HepG2 (cell line): ENCODE results near the gene TNFRSF25. TPM values are rescaled to one million over a fixed set of nuclear protein-coding genes. Genes with fewer than 3 reads are reported as not detected.
A peak's percentile ranks its signal among the peaks of the same experiment; 100 is the strongest.

Source experiments
- ATF7-NPFF ChIP-seq: sonication (generic); formaldehyde crosslinking; IDR thresholded peaks from 2 replicates; pipeline ENCODE4 v1.8.1; 2023; ENCODE audit warnings: mild to moderate bottlenecking, low read depth, missing genetic modification reagents, moderate library complexity
- GZF1 ChIP-seq: sonication (generic); formaldehyde crosslinking; IDR thresholded peaks from 2 replicates; pipeline ENCODE4 v1.5.1; 2020; ENCODE audit warnings: mild to moderate bottlenecking, missing genetic modification reagents
- PHF20 ChIP-seq: sonication (generic); formaldehyde crosslinking; IDR thresholded peaks from 2 replicates; pipeline ENCODE4 v1.5.0; 2020; ENCODE audit warnings: mild to moderate bottlenecking, missing genetic modification reagents
- POLR2G ChIP-seq: fragments of 200-400 bp; formaldehyde crosslinking; IDR thresholded peaks from 2 replicates; pipeline ENCODE4 v1.6.1; 2018; ENCODE audit warnings: mild to moderate bottlenecking, low read depth, low read length, moderate library complexity
- RBM39 ChIP-seq: fragments of 200-400 bp; formaldehyde crosslinking; IDR thresholded peaks from one replicate; pipeline ENCODE4 v1.6.1; 2018; ENCODE audit warnings: antibody characterized with exemption, mild to moderate bottlenecking, low read depth, low read length; ENCODE audit not compliant: poor library complexity, severe bottlenecking
- SKI ChIP-seq: fragments of 450-650 bp; IDR thresholded peaks from one replicate; pipeline ENCODE4 v1.6.1; 2018; ENCODE audit warnings: mild to moderate bottlenecking; ENCODE audit not compliant: partially characterized antibody
- TOPORS ChIP-seq: sonication (generic); formaldehyde crosslinking; IDR thresholded peaks from 2 replicates; pipeline ENCODE4 v1.8.0; 2023; ENCODE audit warnings: mild to moderate bottlenecking, missing genetic modification reagents
- ZFP82 ChIP-seq: sonication (generic); formaldehyde crosslinking; IDR thresholded peaks from 2 replicates; pipeline ENCODE4 v1.5.1; 2020; ENCODE audit warnings: mild to moderate bottlenecking, missing genetic modification reagents, borderline replicate concordance
- ZNF292 ChIP-seq: sonication (generic); formaldehyde crosslinking; IDR thresholded peaks from 2 replicates; pipeline ENCODE4 v1.8.1; 2022; ENCODE audit warnings: mild to moderate bottlenecking, low read depth, missing genetic modification reagents, borderline replicate concordance
- ZNF788 ChIP-seq: sonication (generic); formaldehyde crosslinking; IDR thresholded peaks from 2 replicates; pipeline ENCODE4 v1.5.0; 2020; ENCODE audit warnings: mild to moderate bottlenecking, missing genetic modification reagents, borderline replicate concordance
- ZSCAN25 ChIP-seq: sonication (generic); formaldehyde crosslinking; IDR thresholded peaks from 2 replicates; pipeline ENCODE4 v1.8.0; 2022; ENCODE audit warnings: mild to moderate bottlenecking, missing genetic modification reagents
- polyA plus RNA-seq, 8 experiments: library from polyadenylated mRNA; depleted of rRNA in 3 of 8; stranded (reverse) in 7 of 8; unstranded in 1 of 8; fragments of >200 nt; fragmentation: Illumina TruSeq in 4 of 8; extraction: Trizol in 4 of 8; gene quantifications; 2 replicates each; pipeline versions ENCODE4 v1.2.1 to v1.2.3, GENCODE V29; 2011 to 2016; ENCODE audit warnings: low read depth in 4 of 8, missing spikeins in 1 of 8, mixed read lengths in 1 of 8; ENCODE audit not compliant: insufficient read depth in 1 of 8
- total RNA-seq, 5 experiments: library from RNA; depleted of rRNA; stranded (reverse); fragments of >200 nt; fragmentation: Illumina TruSeq; extraction: Trizol; gene quantifications; 2 replicates each; pipeline ENCODE4 v1.2.3, GENCODE V29; 2016; ENCODE audit warnings: low read depth in 1 of 5
- TF ChIP-seq, protein P1 (sequence below): sonication (generic); formaldehyde crosslinking; IDR thresholded peaks from 2 replicates; pipeline ENCODE4 v1.5.1; 2020; ENCODE audit warnings: mild to moderate bottlenecking, missing genetic modification reagents, moderate library complexity
- TF ChIP-seq, protein P2 (sequence below): sonication (generic); formaldehyde crosslinking; IDR thresholded peaks from 2 replicates; pipeline ENCODE4 v1.4.0; 2020; ENCODE audit warnings: mild to moderate bottlenecking, missing genetic modification reagents
- TF ChIP-seq, protein P3 (sequence below): sonication (generic); formaldehyde crosslinking; IDR thresholded peaks from 2 replicates; pipeline ENCODE4 v1.4.0; 2020; ENCODE audit warnings: missing genetic modification reagents, borderline replicate concordance
- TF ChIP-seq, protein P4 (sequence below): sonication (generic); formaldehyde crosslinking; IDR thresholded peaks from 2 replicates; pipeline ENCODE4 v1.5.1; 2020; ENCODE audit warnings: missing genetic modification reagents, mild to moderate bottlenecking, borderline replicate concordance

TNFRSF25 gene
- total and polyA plus RNA-seq, 2 of the 13 experiments (the other 11 are each of a cell fraction or from before 2014, with no cell fraction given): 1.4 to 1.5 TPM

DNA sequence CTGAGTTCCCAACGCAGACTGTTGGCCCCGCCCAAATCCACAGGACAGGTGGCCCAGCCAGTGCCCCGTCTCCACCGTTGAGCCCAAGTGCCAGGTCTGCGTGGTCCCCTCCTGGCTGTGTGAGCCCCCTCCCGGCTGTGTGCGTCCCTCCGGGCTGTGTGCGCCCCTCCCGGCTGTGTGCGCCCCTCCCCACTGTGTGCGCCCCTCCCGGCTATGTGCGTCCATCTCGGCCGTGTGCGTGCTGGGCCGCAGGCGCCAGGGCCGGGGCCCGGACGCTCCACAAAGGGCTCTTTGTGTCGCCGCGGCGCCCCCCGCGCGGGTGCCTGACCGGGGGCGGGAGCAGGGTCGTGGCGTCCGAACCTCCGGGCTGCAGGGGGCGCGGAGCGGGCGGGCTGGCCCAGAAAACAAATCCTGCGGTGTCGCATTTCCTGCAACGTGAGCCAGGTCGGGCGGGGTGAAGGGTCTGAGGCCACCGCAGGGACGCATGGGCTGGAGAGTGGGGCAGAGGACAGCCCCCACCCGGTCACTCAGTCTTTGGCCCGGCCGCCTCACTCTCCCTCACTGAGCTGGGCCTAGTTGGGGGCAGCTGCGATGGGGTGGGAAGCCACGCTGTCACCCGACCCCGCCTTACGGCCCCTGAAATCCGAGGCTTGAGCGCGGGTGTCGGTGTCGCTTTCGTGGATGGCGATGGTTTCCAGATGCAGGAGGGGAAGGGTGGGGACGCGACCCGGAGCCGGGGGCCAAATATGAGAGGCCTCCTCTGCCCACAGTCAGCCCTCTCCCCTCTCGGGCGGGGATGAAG, 18.8 kb downstream of the TNFRSF25 start (continued):
- peak; percentile 31 for TF ChIP-seq RBM39
- peak; percentile 21; the same call in 1 of the 2 replicates for TF ChIP-seq ATF7-NPFF (CRISPR knock-in tag)
- TF ChIP-seq TOPORS (CRISPR knock-in tag): 0 out of 2 replicates have a peak, but pooled peaks have one; percentile 26
- peak; percentile 58 for TF ChIP-seq POLR2G
- 0 out of 2 replicates have a peak, but pooled peaks have one; percentile 23 for TF ChIP-seq ZNF292
- peak; percentile 32; the same call in 1 of the 2 replicates for TF ChIP-seq PHF20 (CRISPR knock-in tag)
- peak; percentile 94; the same call in 1 of the 2 replicates for TF ChIP-seq ZFP82 (CRISPR knock-in tag)
- TF ChIP-seq ZNF788 (CRISPR knock-in tag): peak; percentile 68; the same call in 1 of the 2 replicates
- TF ChIP-seq, protein P1, sequence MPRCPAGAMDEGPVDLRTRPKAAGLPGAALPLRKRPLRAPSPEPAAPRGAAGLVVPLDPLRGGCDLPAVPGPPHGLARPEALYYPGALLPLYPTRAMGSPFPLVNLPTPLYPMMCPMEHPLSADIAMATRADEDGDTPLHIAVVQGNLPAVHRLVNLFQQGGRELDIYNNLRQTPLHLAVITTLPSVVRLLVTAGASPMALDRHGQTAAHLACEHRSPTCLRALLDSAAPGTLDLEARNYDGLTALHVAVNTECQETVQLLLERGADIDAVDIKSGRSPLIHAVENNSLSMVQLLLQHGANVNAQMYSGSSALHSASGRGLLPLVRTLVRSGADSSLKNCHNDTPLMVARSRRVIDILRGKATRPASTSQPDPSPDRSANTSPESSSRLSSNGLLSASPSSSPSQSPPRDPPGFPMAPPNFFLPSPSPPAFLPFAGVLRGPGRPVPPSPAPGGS (CRISPR knock-in tag): peak; percentile 81; the same call in 1 of the 2 replicates
- TF ChIP-seq GZF1: peak; percentile 17; the same call in 1 of the 2 replicates
- peak; percentile 88; the same call in 1 of the 2 replicates for TF ChIP-seq ZSCAN25 (CRISPR knock-in tag)
- TF ChIP-seq, protein P2, sequence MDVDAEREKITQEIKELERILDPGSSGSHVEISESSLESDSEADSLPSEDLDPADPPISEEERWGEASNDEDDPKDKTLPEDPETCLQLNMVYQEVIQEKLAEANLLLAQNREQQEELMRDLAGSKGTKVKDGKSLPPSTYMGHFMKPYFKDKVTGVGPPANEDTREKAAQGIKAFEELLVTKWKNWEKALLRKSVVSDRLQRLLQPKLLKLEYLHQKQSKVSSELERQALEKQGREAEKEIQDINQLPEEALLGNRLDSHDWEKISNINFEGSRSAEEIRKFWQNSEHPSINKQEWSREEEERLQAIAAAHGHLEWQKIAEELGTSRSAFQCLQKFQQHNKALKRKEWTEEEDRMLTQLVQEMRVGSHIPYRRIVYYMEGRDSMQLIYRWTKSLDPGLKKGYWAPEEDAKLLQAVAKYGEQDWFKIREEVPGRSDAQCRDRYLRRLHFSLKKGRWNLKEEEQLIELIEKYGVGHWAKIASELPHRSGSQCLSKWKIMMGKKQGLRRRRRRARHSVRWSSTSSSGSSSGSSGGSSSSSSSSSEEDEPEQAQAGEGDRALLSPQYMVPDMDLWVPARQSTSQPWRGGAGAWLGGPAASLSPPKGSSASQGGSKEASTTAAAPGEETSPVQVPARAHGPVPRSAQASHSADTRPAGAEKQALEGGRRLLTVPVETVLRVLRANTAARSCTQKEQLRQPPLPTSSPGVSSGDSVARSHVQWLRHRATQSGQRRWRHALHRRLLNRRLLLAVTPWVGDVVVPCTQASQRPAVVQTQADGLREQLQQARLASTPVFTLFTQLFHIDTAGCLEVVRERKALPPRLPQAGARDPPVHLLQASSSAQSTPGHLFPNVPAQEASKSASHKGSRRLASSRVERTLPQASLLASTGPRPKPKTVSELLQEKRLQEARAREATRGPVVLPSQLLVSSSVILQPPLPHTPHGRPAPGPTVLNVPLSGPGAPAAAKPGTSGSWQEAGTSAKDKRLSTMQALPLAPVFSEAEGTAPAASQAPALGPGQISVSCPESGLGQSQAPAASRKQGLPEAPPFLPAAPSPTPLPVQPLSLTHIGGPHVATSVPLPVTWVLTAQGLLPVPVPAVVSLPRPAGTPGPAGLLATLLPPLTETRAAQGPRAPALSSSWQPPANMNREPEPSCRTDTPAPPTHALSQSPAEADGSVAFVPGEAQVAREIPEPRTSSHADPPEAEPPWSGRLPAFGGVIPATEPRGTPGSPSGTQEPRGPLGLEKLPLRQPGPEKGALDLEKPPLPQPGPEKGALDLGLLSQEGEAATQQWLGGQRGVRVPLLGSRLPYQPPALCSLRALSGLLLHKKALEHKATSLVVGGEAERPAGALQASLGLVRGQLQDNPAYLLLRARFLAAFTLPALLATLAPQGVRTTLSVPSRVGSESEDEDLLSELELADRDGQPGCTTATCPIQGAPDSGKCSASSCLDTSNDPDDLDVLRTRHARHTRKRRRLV (CRISPR knock-in tag): peak; percentile 85; the same call in 1 of the 2 replicates
- peak; percentile 56 for TF ChIP-seq SKI
- TF ChIP-seq, protein P3, sequence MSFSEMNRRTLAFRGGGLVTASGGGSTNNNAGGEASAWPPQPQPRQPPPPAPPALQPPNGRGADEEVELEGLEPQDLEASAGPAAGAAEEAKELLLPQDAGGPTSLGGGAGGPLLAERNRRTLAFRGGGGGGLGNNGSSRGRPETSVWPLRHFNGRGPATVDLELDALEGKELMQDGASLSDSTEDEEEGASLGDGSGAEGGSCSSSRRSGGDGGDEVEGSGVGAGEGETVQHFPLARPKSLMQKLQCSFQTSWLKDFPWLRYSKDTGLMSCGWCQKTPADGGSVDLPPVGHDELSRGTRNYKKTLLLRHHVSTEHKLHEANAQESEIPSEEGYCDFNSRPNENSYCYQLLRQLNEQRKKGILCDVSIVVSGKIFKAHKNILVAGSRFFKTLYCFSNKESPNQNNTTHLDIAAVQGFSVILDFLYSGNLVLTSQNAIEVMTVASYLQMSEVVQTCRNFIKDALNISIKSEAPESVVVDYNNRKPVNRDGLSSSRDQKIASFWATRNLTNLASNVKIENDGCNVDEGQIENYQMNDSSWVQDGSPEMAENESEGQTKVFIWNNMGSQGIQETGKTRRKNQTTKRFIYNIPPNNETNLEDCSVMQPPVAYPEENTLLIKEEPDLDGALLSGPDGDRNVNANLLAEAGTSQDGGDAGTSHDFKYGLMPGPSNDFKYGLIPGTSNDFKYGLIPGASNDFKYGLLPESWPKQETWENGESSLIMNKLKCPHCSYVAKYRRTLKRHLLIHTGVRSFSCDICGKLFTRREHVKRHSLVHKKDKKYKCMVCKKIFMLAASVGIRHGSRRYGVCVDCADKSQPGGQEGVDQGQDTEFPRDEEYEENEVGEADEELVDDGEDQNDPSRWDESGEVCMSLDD (CRISPR knock-in tag): peak; percentile 78; the same call in 1 of the 2 replicates
- TF ChIP-seq, protein P4, sequence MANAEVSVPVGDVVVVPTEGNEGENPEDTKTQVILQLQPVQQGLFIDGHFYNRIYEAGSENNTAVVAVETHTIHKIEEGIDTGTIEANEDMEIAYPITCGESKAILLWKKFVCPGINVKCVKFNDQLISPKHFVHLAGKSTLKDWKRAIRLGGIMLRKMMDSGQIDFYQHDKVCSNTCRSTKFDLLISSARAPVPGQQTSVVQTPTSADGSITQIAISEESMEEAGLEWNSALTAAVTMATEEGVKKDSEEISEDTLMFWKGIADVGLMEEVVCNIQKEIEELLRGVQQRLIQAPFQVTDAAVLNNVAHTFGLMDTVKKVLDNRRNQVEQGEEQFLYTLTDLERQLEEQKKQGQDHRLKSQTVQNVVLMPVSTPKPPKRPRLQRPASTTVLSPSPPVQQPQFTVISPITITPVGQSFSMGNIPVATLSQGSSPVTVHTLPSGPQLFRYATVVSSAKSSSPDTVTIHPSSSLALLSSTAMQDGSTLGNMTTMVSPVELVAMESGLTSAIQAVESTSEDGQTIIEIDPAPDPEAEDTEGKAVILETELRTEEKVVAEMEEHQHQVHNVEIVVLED (CRISPR knock-in tag): peak; percentile 88
